Measurements from ENCODE around the gene GRIK5.
"Not testable (repeated sequence)": the region's sequence is repeated elsewhere in the genome, so short reads cannot be mapped to it uniquely, and the experiment has no call there.

GRIK5 gene

GRCh38 chr19:42069619-42070351, at the start of gene GRIK5:
TSS of gene GRIK5 (minus strand) at chr19:42070206. CDS start at chr19:42065770, 4,436 bp downstream.
- DNase-seq (ENCODE audit: low read depth in 2 of 2) = no peak

- DNase-seq (ENCODE audit: low read depth in 2 of 2) = no peak
Observed at GRCh38 chr19:42117076-42117475, 47.1 kb upstream of the GRIK5 start.

- DNase-seq (ENCODE audit: low read depth in 2 of 2) = no peak
Observed at GRCh38 chr19:42116308-42117075, 46.5 kb upstream of the GRIK5 start.

- no peak for DNase-seq (ENCODE audit: low read depth in 2 of 2)
Observed at GRCh38 chr19:42115705-42116104, 45.7 kb upstream of the GRIK5 start.

- no peak for DNase-seq (ENCODE audit: low read depth in 2 of 2)
Observed at GRCh38 chr19:42115219-42115618, 45.2 kb upstream of the GRIK5 start.

- DNase-seq (ENCODE audit: low read depth in 2 of 2) = no peak
Observed at GRCh38 chr19:42114412-42114811, 44.4 kb upstream of the GRIK5 start.

GRCh38 chr19:42113641-42114348, 43.8 kb upstream of the GRIK5 start:
- no peak for DNase-seq (ENCODE audit: low read depth in 2 of 2)

GRCh38 chr19:42111811-42112210, 41.8 kb upstream of the GRIK5 start:
- no peak for DNase-seq (ENCODE audit: low read depth in 2 of 2)

- no peak for DNase-seq (ENCODE audit: low read depth in 2 of 2)
Observed at GRCh38 chr19:42111384-42111783, 41.4 kb upstream of the GRIK5 start.

- no peak for DNase-seq (ENCODE audit: low read depth in 2 of 2)
Observed at GRCh38 chr19:42110658-42111057, 40.7 kb upstream of the GRIK5 start.

GRCh38 chr19:42109896-42110295, 39.9 kb upstream of the GRIK5 start:
- no peak for DNase-seq (ENCODE audit: low read depth in 2 of 2)

- DNase-seq (ENCODE audit: low read depth in 2 of 2) = peak; percentile 76 to 82
Observed at GRCh38 chr19:42108527-42109389, 38.8 kb upstream of the GRIK5 start.

GRCh38 chr19:42105368-42105767, 35.4 kb upstream of the GRIK5 start:
- DNase-seq (ENCODE audit: low read depth in 2 of 2) = no peak

GRCh38 chr19:42102877-42103276, 32.9 kb upstream of the GRIK5 start:
- DNase-seq (ENCODE audit: low read depth in 2 of 2) = no peak

- not testable (repeated sequence) for DNase-seq (ENCODE audit: low read depth in 2 of 2)
Observed at GRCh38 chr19:42100241-42100640, 30.2 kb upstream of the GRIK5 start.

GRCh38 chr19:42099336-42099925, 29.4 kb upstream of the GRIK5 start:
- no peak for DNase-seq (ENCODE audit: low read depth in 2 of 2)

- no peak for DNase-seq (ENCODE audit: low read depth in 2 of 2)
Observed at GRCh38 chr19:42098781-42099180, 28.8 kb upstream of the GRIK5 start.

GRCh38 chr19:42097461-42097860, 27.5 kb upstream of the GRIK5 start:
- no peak for DNase-seq (ENCODE audit: low read depth in 2 of 2)

- no peak for DNase-seq (ENCODE audit: low read depth in 2 of 2)
Observed at GRCh38 chr19:42096255-42096837, 26.3 kb upstream of the GRIK5 start.

GRCh38 chr19:42095814-42096230, 25.8 kb upstream of the GRIK5 start:
- no peak for DNase-seq (ENCODE audit: low read depth in 2 of 2)

Measured in stimulated activated CD8-positive, alpha-beta memory T cell treated with anti-CD3 and anti-CD28 coated beads, Interleukin-2, amount 100 ng/mL, for 1 hour (primary cell).